GM18868 (cell line): Measurements from ENCODE around the gene CFAP46.
A peak's percentile ranks its signal among the peaks of the same experiment; 100 is the strongest.
"Not testable (repeated sequence)": the region's sequence is repeated elsewhere in the genome, so short reads cannot be mapped to it uniquely, and the experiment has no call there.

Experiments
- ATAC-seq: cut with Tn5 transposase; IDR thresholded peaks from one replicate; pipeline ENCODE4 v1.9.1; 2021; ENCODE audit warnings: mild to moderate bottlenecking, moderate library complexity; ENCODE audit not compliant: unreplicated experiment

Gene CFAP46

GRCh38 chr10:132931258-132932250 lies 10.8 kb downstream of the CFAP46 start:
- peak; percentile 9 for ATAC-seq

GRCh38 chr10:132930701-132931100 lies 11.7 kb downstream of the CFAP46 start:
- not testable (repeated sequence) for ATAC-seq

DNA sequence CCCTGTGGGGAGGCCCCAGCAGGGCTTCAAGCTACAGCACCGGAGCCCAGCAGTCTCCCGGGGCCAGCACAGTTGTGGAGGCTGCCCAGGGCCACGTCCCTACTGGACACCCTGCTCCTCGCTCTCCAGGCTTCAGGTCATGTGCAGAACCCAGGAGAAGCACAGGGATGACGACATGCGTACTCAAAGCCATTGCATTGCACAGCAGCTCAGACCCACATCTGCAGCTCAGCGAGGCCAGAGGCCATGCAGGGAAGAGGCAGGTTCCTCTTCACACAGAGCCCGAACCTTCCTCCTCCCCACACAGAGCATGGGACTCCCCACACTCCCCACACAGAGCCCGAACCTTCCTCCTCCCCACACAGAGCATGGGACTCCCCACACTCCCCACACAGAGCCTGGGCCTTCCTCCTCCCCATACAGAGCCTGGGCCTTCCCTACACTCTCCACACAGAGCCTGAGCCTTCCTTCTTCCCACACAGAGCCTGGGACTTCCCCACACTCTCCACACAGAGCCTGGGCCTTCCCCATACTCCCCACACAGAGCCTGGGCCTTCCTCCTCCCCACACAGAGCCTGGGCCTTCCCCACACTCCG lies 12.3 kb downstream of the CFAP46 start:
- peak; percentile 43 for ATAC-seq

GRCh38 chr10:132929480-132929879 lies 12.9 kb downstream of the CFAP46 start:
- no peak for ATAC-seq

DNA sequence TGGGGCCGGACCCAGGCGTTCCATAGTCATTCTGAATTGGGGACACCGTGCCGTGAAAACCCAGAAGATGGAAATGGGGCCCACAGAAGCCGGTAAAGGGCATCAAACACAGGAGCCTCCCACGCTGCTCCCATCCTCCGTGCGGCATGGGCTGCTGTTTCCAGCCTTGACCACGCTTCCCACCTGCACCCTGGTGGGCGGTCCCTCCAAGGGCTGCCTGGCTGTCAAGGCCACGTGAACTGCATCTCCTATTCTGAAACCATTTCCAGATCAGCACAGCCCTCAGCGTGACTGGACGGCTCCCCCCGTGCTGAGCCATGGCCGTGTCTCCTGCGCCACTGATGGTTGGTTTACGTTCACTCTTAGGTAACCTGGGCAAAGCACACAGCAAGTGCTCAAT lies 14.1 kb downstream of the CFAP46 start:
- no peak for ATAC-seq

- ATAC-seq: no peak
Observed at GRCh38 chr10:132927824-132928223, 14.5 kb downstream of the CFAP46 start.

GRCh38 chr10:132926777-132927650 lies 15.4 kb downstream of the CFAP46 start:
- ATAC-seq: no peak

GRCh38 chr10:132926070-132926469 lies 16.3 kb downstream of the CFAP46 start:
- ATAC-seq: no peak

GRCh38 chr10:132925614-132926013 lies 16.8 kb downstream of the CFAP46 start:
- no peak for ATAC-seq

GRCh38 chr10:132925071-132925561 lies 17.3 kb downstream of the CFAP46 start:
- ATAC-seq: no peak

DNA sequence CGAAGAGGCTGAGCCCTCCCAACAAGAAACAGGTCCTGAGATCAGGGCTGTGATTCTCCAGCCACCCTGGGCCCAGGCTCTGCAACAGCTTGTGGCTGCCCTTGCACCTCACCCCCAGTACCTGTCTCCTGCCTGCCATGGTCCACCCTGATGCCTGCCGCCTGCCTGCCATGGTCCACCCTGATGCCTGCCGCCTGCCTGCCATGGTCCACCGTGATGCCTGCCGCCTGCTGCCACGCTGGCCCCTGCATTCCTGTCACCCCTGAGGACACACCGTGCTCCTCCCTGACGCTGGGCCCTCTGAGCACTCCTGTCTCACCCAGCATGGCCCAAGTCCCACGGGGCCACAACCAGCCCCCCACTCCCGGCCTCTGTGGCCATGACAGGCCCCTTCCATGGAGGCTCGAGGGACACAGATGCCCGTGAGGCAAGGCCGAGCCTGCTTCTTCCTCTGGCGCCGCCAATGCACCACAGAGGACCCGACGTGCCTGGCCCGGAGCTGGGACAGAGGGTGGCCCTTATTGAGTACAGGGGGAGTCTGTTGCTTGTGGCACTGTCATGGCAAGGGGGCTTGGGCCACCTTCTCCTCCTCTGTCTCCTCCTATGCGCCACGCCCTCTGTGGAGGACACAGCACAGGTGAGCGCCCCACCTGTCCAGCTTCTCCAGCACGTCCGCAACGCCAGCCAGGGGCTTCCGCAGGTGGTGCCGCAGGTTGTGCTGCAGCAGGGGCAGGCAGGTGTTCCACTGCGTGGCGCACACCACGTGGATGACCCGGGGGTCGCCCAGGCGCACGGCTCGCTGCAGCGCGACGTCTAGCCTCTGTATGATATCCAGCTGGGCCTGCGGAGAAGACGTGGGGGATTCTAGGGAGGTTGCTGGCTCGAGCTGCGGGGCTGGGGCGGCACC lies 18.1 kb downstream of the CFAP46 start:
- no peak for ATAC-seq

DNA sequence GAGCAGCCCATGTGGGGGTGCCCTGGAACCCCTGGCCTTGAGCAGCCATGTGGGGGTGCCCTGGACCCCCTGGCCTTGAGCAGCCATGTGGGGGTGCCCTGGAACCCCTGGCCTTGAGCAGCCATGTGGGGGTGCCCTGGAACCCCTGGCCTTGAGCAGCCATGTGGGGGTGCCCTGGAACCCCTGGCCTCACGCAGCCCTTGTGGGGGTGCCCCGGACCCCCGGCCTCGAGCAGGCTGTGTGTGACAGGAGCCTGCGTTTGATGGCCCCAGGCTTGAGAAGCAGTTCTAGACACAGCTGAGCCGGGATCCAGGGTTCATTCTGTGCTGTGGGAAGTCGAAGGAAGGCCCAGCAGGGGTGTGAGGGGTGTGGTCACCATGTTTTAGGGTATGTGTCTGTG lies 19.0 kb downstream of the CFAP46 start:
- not testable (repeated sequence) for ATAC-seq

DNA sequence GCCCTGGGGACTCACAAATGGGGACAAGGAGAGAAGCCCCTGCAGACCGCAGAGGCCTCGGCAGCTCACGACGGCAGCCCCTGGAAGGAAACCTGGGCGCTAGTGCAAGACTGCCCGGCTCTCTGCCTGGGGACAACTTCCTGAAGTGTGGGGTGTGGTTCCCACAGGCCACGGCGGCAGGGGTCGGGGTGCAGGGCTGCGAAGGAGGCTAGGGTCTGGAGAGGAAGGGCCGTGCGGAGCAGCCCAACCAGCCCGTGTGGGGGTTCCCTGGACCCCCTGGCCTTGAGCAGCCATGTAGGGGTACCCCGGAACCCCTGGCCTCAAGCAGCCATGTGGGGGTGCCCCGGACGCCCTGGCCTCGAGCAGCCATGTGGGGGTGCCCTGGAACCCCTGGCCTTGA lies 19.5 kb downstream of the CFAP46 start:
- ATAC-seq: no peak

DNA sequence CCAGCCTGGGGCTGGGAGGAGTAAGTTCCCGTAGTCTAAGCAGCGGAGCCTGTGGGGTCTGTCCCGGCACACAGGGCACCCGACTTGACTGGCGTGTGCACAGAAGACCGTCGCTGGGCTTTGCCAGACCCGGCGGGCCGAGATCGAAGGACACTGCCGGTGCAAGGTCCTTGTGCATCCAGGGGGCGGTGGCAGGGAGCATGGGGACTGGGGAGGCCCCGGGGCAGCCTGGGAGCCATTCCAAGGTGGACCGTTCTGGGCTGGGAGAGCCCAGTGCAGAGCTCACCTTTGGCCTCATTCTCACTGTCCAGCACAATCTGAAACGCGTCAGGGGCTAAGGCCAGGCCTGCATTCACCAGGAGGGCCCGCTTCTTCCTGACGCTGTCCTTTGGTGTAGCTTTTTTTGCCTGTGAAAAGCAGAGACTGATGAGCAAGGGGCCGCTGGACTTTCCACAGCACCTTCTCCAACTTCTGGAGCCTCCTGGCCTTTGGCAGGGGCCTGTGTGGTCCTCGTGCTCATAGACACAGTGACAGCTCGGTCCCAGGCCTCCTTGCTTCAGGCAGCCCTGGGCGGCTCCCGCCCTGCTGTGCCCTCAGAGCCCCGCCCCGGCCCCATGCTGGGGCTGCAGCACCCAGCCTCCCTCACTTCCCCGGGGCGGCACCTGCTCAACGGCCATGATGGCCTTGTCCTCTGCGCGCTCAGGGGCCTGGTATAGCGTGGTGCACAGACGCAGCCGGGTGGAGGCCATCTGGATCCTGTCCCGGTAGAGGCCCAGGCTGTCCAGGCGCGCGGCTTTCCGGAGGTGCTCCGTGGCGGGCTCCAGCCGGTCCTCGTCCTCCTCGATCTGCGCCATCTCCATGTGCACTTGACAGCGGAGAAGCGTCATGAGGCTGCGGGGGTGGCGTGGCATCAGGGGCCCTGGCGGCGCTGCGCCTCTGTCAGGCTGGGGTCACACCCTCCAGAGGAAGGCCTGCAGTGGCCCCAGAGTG lies 20.3 kb downstream of the CFAP46 start:
- ATAC-seq: no peak

DNA sequence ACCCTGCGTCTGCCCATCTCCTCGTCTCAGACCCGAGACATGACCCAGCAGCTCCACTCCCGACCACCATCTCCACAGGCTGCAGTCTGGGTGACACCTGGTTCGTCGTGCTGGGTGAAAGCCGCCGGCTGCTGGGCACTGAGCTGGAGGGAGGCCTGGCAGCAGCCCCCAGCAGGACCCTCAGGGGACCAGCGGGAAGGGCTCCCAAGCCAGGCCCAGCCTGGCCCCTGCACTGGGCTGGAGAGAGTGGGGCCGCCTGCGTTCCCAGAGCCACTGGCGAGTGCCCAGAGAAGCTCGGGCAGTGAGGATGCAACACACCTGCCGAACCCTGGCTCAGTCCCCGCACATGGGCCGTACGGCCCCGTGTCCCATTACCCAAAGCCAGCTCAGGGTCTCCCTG lies 21.3 kb downstream of the CFAP46 start:
- no peak for ATAC-seq

DNA sequence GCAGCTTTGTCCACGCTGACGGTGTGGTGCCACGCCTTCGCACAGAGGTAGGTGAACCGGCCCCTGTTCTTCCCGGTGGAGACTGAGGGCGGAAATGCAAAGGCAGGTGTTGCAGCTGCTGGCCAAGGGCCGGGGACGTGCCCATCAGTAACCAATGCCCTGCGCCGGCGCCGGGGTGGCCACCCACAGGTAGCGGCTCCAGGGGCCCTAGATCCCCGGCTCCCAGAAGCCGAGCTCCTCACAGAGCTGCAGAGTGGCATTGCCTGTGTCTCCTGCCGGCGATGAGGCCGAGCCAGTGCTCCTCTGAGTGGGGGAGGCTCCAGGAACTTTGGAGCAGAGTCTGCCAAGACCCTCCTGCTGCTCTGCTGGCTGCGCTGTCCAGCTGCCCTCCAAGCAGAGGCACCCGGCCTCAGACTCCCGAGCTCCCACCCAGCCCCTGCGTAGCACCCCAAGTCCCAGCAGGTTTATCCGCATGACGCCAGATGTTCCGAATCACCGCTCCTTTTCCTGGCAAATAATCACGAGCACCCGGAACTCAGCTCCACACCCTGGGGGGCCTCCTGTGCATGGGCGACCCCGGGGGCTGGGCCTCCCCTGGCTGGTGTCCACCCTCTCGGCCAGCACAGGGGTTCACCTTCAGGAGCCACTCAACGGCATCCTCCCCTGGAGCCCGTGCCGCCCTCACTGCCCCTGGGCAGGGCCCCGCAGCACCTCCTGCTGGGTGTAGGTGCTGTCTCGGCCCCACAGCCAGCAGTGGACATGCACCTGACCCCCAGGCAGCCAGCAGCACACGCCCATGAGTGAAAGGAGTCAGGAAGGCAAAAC lies 22.1 kb downstream of the CFAP46 start:
- ATAC-seq: no peak

DNA sequence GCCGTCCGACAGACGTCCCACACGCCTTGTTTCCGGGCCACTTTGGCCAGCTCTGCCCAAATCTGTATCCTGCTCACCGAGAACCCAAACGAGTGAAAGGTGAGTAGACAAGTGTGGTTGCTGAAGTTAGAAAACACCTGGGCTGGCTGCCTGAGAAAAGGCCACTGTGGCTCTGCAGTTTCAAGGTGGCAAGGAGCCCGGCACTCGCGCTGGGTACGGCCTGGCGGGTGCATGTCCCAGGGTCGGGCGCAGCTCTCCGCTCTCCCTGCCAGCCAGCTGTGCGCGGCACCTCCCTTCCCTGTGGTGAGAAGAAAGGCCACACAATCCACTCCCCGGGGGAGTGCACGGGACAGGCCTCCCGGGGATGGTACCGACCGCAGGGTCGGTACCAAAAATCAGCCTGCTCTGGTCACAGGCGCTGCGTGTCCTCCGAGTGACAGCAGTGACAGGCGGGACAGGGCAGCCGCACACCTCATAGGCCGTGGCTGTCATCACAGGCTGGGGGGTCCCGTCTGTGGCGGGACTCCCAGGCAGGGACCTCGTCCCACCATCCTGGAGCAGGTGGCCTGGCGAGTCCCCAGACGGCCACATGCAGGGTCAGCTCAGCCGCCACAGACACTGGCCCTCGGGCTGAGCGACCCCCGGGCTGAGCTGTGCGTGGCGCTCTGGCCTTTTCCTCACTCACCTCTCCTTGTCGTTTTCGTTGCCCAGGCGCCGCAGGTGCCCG lies 22.8 kb downstream of the CFAP46 start:
- ATAC-seq: no peak
